ENCODE measurements around the gene MYO7B.

The MYO7B gene

GRCh38 chr2:127680706-127681287 is 145.3 kb downstream of the MYO7B start:
- Histone ChIP-seq H3K27ac (peak overlapping the region in 7 of 11 experiments; percentile 60 to 87 (median 84); a peak in 14 of 22 replicates), H3K27me3 (peaks cover 32 to 58% (median 37%) of the 10 kb centered on the region in 11 experiments), H3K36me3 (no peaks in the 10 kb centered on the region), H3K9me3 (replicated peaks in 1 of 11) (no peaks in the 10 kb centered on the region), H3K4me3 (peak overlapping the region in 9 of 10 experiments; percentile 21 to 57 (median 49); a peak in 17 of 20 replicates), H4K20me1 (peaks cover 0 to 19% (median 7%) of the 10 kb centered on the region in 11 experiments; a peak in 7 of 22 replicates), H3K9ac (peak overlapping the region in 9 of 11 experiments; percentile 2 to 86 (median 68); a peak in 14 of 22 replicates), H3K4me2 (peak overlapping the region; percentile 80 to 99 (median 92)), H3K4me1 (peaks cover 19 to 67% (median 58%) of the 10 kb centered on the region in 10 experiments)
- TF ChIP-seq Cebpa-rat (IDR thresholded peaks at IDR 0.05): no peak

GRCh38 chr2:127681288-127681804 is 145.9 kb downstream of the MYO7B start:
- H4K20me1 ChIP-seq: peaks cover 0 to 15% (median 7%) of the 10 kb centered on the region in 11 experiments; a peak in 4 of 22 replicates
- H3K27ac ChIP-seq: peak overlapping the region in 9 of 11 experiments; percentile 49 to 87 (median 64); a peak in 18 of 22 replicates
- H3K4me3 ChIP-seq: peak overlapping the region in 9 of 10 experiments; percentile 21 to 57 (median 49); a peak in 17 of 20 replicates
- TF ChIP-seq Cebpa-rat (IDR thresholded peaks at IDR 0.05): no peak
- peak overlapping the region; percentile 80 to 99 (median 92) for H3K4me2 ChIP-seq
- no peaks in the 10 kb centered on the region for H3K36me3 ChIP-seq
- peak overlapping the region in 10 of 11 experiments; percentile 2 to 86 (median 68); a peak in 19 of 22 replicates for H3K9ac ChIP-seq
- H3K27me3 ChIP-seq: peaks cover 27 to 52% (median 32%) of the 10 kb centered on the region in 11 experiments
- H3K9me3 ChIP-seq (replicated peaks in 1 of 11): no peaks in the 10 kb centered on the region
- peaks cover 19 to 61% (median 55%) of the 10 kb centered on the region in 10 experiments for H3K4me1 ChIP-seq

- peak overlapping the region in 7 of 11 experiments; percentile 64 to 86 (median 79); a peak in 11 of 22 replicates for H3K9ac ChIP-seq
Observed at GRCh38 chr2:127681976-127682857, 146.7 kb downstream of the MYO7B start.

GRCh38 chr2:127683056-127683455 is 147.6 kb downstream of the MYO7B start:
- Histone ChIP-seq H3K36me3 (no peaks in the 10 kb centered on the region), H3K27ac (peak overlapping the region in 2 of 11 experiments; percentile 84 to 87; a peak in 3 of 22 replicates), H3K4me3 (no peak overlapping the region), H3K4me1 (peaks cover 19 to 60% (median 55%) of the 10 kb centered on the region in 10 experiments), H4K20me1 (peaks cover 0 to 10% (median 0%) of the 10 kb centered on the region in 11 experiments; a peak in 2 of 22 replicates), H3K4me2 (peak overlapping the region in 6 of 11 experiments; percentile 87 to 99 (median 96); a peak in 13 of 22 replicates), H3K9me3 (replicated peaks in 1 of 11) (peaks cover 6 to 9% (median 8%) of the 10 kb centered on the region in 11 experiments; a peak in 21 of 22 replicates), H3K9ac (0 out of 22 replicates have a peak overlapping the region, but pooled peaks of 1 of the 11 experiments have one; percentile 15), H3K27me3 (peaks cover 10 to 35% (median 15%) of the 10 kb centered on the region in 11 experiments)
- TF ChIP-seq Cebpa-rat (IDR thresholded peaks at IDR 0.05): no peak

More at GRCh38 chr2:127681976-127682857, 146.7 kb downstream of the MYO7B start:
- peaks cover 0 to 15% (median 0%) of the 10 kb centered on the region in 11 experiments; a peak in 3 of 22 replicates for H4K20me1 ChIP-seq
- peaks cover 18 to 43% (median 23%) of the 10 kb centered on the region in 11 experiments for H3K27me3 ChIP-seq
- peak overlapping the region in 10 of 11 experiments; percentile 80 to 99 (median 92); a peak in 20 of 22 replicates for H3K4me2 ChIP-seq
- H3K4me1 ChIP-seq: peaks cover 19 to 61% (median 55%) of the 10 kb centered on the region in 10 experiments
- peak overlapping the region in 6 of 11 experiments; percentile 64 to 87 (median 84); a peak in 11 of 22 replicates for H3K27ac ChIP-seq
- H3K9me3 ChIP-seq (replicated peaks in 1 of 11): peaks cover 0 to under 1% (median 0%) of the 10 kb centered on the region in 11 experiments; a peak in 5 of 22 replicates
- H3K4me3 ChIP-seq: peak overlapping the region in 5 of 10 experiments; percentile 41 to 57 (median 50); a peak in 5 of 20 replicates
- no peak for TF ChIP-seq Cebpa-rat (IDR thresholded peaks at IDR 0.05)
- H3K36me3 ChIP-seq: no peaks in the 10 kb centered on the region

GRCh38 chr2:127683757-127684156 is 148.3 kb downstream of the MYO7B start:
- Histone ChIP-seq H3K36me3 (no peaks in the 10 kb centered on the region), H3K4me1 (peaks cover 19 to 55% (median 51%) of the 10 kb centered on the region in 10 experiments), H3K27ac (no peak overlapping the region), H3K27me3 (peaks cover 3 to 28% (median 8%) of the 10 kb centered on the region in 11 experiments; a peak in 21 of 22 replicates), H3K9me3 (replicated peaks in 1 of 11) (peaks cover 13 to 16% (median 15%) of the 10 kb centered on the region in 11 experiments), H3K4me3 (no peak overlapping the region), H3K4me2 (peak overlapping the region in 5 of 11 experiments; percentile 11 to 30 (median 23); a peak in 5 of 22 replicates), H4K20me1 (peaks cover 0 to 10% (median 0%) of the 10 kb centered on the region in 11 experiments; a peak in 2 of 22 replicates), H3K9ac (peak overlapping the region in 1 of 11 experiments; percentile 11; a peak in 1 of 22 replicates)
- TF ChIP-seq Cebpa-rat (IDR thresholded peaks at IDR 0.05): no peak

GRCh38 chr2:127685410-127686080 is 150.1 kb downstream of the MYO7B start:
- Histone ChIP-seq H3K27me3 (peaks cover 0 to 10% (median 0%) of the 10 kb centered on the region in 11 experiments; a peak in 6 of 22 replicates), H3K9me3 (replicated peaks in 1 of 11) (peaks cover 31 to 34% (median 32%) of the 10 kb centered on the region in 11 experiments), H3K4me2 (no peak overlapping the region), H3K27ac (no peak overlapping the region), H3K9ac (no peak overlapping the region), H3K4me1 (peaks cover 12 to 38% (median 33%) of the 10 kb centered on the region in 10 experiments), H3K4me3 (no peak overlapping the region), H4K20me1 (no peaks in the 10 kb centered on the region), H3K36me3 (peaks cover 0 to 8% (median 4%) of the 10 kb centered on the region in 11 experiments; a peak in 9 of 22 replicates)
- no peak for TF ChIP-seq Cebpa-rat (IDR thresholded peaks at IDR 0.05)
